ENCODE results near the gene UGT1A7.

The UGT1A7 gene

DNA sequence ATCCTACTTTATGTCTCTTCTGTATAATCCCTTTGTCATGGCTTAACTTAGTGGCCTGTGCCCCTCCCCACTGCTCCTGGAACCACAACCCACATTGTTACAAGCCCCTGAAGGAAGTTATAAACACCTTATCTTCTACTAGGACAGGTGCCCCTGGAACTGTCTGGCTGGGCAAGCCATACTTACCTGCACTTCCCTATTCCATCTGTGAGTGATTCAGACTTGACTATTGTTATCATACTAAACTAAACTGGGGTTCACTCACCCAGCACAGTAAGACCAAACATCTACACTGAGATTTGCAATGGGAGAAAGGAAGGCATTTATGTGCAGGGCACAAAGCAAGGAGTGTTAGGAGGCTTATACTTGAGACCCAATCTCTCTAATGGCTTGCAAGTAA lies 7.3 kb downstream of the UGT1A7 start:
- no peak overlapping the region for H3K27ac ChIP-seq (ENCODE audit: low read length)
- H3K79me2 ChIP-seq (ENCODE audit: low read length): no peaks in the 10 kb centered on the region
- no peak overlapping the region for H2AFZ ChIP-seq (ENCODE audit: low read depth, low read length)
- H3K9me3 ChIP-seq (ENCODE audit: insufficient read depth, low read length): no peaks in the 10 kb centered on the region
- no peak overlapping the region for H3K4me2 ChIP-seq (ENCODE audit: low read length)
- no peak for TF ChIP-seq EZH2phosphoT487 (IDR thresholded peaks at IDR 0.05; ENCODE audit: low read depth)
- TF ChIP-seq, protein P1, sequence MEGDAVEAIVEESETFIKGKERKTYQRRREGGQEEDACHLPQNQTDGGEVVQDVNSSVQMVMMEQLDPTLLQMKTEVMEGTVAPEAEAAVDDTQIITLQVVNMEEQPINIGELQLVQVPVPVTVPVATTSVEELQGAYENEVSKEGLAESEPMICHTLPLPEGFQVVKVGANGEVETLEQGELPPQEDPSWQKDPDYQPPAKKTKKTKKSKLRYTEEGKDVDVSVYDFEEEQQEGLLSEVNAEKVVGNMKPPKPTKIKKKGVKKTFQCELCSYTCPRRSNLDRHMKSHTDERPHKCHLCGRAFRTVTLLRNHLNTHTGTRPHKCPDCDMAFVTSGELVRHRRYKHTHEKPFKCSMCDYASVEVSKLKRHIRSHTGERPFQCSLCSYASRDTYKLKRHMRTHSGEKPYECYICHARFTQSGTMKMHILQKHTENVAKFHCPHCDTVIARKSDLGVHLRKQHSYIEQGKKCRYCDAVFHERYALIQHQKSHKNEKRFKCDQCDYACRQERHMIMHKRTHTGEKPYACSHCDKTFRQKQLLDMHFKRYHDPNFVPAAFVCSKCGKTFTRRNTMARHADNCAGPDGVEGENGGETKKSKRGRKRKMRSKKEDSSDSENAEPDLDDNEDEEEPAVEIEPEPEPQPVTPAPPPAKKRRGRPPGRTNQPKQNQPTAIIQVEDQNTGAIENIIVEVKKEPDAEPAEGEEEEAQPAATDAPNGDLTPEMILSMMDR (IDR thresholded peaks at IDR 0.05; ENCODE audit: low read depth, low read length): no peak
- no peaks in the 10 kb centered on the region for H3K4me1 ChIP-seq (ENCODE audit: low read length)
- H3K9ac ChIP-seq (ENCODE audit: low read length): no peak overlapping the region
- no peaks in the 10 kb centered on the region for H3K27me3 ChIP-seq (ENCODE audit: low read depth, low read length)
- H3K36me3 ChIP-seq (replicated peaks; ENCODE audit: low read depth, low read length): no peaks in the 10 kb centered on the region
- H3K4me3 ChIP-seq (ENCODE audit: low read length): no peak overlapping the region
- no peaks in the 10 kb centered on the region for H4K20me1 ChIP-seq (ENCODE audit: insufficient read depth, low read length)

DNA sequence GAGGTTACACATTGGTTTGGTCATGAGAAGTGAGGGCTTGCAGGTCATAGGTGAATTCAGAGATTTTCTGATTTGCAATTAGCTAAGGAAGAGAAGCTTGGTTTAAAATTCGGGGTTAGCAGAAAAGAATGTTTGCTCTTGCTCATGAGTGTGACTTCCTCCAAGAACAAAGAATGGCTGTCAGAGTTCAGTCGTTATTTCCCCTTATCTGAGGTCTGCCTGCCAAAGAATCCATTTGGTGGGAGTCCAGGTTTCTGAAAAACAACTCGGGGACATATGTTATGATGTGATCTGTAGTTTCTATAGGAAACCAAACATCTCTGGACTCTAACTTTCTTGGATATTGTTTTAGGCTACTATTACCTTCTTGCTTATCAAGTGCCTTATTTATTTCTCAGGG lies 7.8 kb downstream of the UGT1A7 start:
- H2AFZ ChIP-seq (ENCODE audit: low read depth, low read length): no peak overlapping the region
- no peaks in the 10 kb centered on the region for H3K36me3 ChIP-seq (replicated peaks; ENCODE audit: low read depth, low read length)
- H3K4me2 ChIP-seq (ENCODE audit: low read length): no peak overlapping the region
- no peak overlapping the region for H3K9ac ChIP-seq (ENCODE audit: low read length)
- TF ChIP-seq EZH2phosphoT487 (IDR thresholded peaks at IDR 0.05; ENCODE audit: low read depth): no peak
- TF ChIP-seq, protein P1 (IDR thresholded peaks at IDR 0.05; ENCODE audit: low read depth, low read length): no peak
- no peak overlapping the region for H3K27ac ChIP-seq (ENCODE audit: low read length)
- no peaks in the 10 kb centered on the region for H3K27me3 ChIP-seq (ENCODE audit: low read depth, low read length)
- H3K4me1 ChIP-seq (ENCODE audit: low read length): no peaks in the 10 kb centered on the region
- H3K4me3 ChIP-seq (ENCODE audit: low read length): no peak overlapping the region
- H3K79me2 ChIP-seq (ENCODE audit: low read length): no peaks in the 10 kb centered on the region
- no peaks in the 10 kb centered on the region for H3K9me3 ChIP-seq (ENCODE audit: insufficient read depth, low read length)
- H4K20me1 ChIP-seq (ENCODE audit: insufficient read depth, low read length): no peaks in the 10 kb centered on the region

DNA sequence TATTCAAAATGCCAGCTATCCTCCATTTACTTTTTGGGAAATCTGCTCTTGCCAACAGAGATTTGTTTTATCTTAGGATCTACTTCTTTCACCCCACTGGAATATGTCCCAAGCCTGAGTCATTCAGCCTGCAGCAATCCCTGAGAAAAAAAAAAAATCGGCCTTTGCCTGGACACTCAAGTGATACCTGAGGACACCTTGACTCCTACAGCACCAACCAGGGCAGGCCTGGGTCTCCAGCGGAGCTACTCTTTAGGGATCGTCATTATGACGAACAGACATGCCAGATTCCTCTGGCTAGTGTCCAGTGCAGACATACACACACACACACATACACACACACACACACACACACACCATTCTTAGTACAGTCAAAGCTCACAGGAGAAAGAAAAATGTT lies 8.7 kb downstream of the UGT1A7 start:
- Histone ChIP-seq H3K4me2 (ENCODE audit: low read length) (no peak overlapping the region), H2AFZ (ENCODE audit: low read depth, low read length) (no peak overlapping the region), H3K79me2 (ENCODE audit: low read length) (no peaks in the 10 kb centered on the region), H3K9me3 (ENCODE audit: insufficient read depth, low read length) (no peaks in the 10 kb centered on the region), H3K4me1 (ENCODE audit: low read length) (no peaks in the 10 kb centered on the region), H3K36me3 (replicated peaks; ENCODE audit: low read depth, low read length) (no peaks in the 10 kb centered on the region), H3K9ac (ENCODE audit: low read length) (no peak overlapping the region), H3K4me3 (ENCODE audit: low read length) (no peak overlapping the region), H3K27me3 (ENCODE audit: low read depth, low read length) (no peaks in the 10 kb centered on the region), H3K27ac (ENCODE audit: low read length) (no peak overlapping the region), H4K20me1 (ENCODE audit: insufficient read depth, low read length) (no peaks in the 10 kb centered on the region)
- TF ChIP-seq EZH2phosphoT487 (IDR thresholded peaks at IDR 0.05; ENCODE audit: low read depth): no peak
- TF ChIP-seq, protein P1 (IDR thresholded peaks at IDR 0.05; ENCODE audit: low read depth, low read length): no peak

DNA sequence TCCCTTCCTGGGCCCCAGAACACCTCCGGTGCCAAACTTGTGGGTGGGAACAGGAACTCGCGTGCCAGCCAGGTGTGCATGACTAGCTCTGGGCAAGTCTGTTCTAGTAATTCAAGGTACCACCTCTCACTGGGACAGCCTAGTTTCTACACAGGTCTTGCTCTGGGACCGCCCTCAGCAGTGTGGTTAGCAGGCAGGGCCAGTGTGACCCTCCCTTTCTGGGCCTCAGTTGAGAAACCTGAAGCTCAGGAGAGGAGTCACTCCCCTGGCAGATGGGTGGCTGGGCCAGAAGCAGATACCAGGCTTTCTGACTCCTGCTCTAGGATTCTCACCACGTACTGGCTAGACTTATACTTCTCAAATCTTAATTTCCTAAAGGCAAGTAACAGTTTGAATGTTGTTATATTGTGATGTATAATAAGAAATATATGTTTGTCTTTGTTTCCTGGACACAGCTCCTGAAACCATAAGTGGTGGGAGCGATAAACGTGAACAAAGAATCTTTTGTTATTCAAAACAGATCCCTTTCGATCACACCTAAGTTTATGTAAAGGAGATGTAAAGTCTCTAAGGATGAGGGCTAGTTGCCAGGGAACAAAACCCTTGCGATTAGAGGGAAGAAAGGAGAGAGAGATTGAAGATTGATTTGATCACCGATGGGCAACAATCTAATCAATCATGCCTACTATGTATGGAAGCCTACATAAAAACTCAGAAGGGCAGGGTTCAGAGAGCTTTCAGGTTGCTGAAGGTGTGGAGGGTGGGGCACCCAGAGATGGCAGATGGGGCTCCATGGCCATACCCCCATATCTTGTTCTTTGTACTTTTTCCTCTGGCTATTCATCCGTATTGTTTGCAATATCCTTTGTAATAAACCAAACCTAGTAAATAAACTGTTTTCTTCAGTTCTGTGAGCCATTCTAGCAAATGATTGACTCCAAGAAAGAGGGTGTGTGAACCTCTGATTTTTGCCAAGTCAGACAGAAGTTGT lies 10.0 kb downstream of the UGT1A7 start:
- H3K9ac ChIP-seq (ENCODE audit: low read length): no peak overlapping the region
- no peaks in the 10 kb centered on the region for H3K4me1 ChIP-seq (ENCODE audit: low read length)
- no peak overlapping the region for H3K27ac ChIP-seq (ENCODE audit: low read length)
- H2AFZ ChIP-seq (ENCODE audit: low read depth, low read length): no peak overlapping the region
- H3K9me3 ChIP-seq (ENCODE audit: insufficient read depth, low read length): no peaks in the 10 kb centered on the region
- H3K27me3 ChIP-seq (ENCODE audit: low read depth, low read length): no peaks in the 10 kb centered on the region
- no peaks in the 10 kb centered on the region for H4K20me1 ChIP-seq (ENCODE audit: insufficient read depth, low read length)
- no peaks in the 10 kb centered on the region for H3K36me3 ChIP-seq (replicated peaks; ENCODE audit: low read depth, low read length)
- no peak overlapping the region for H3K4me2 ChIP-seq (ENCODE audit: low read length)
- H3K4me3 ChIP-seq (ENCODE audit: low read length): no peak overlapping the region
- no peaks in the 10 kb centered on the region for H3K79me2 ChIP-seq (ENCODE audit: low read length)
- TF ChIP-seq, protein P1 (IDR thresholded peaks at IDR 0.05; ENCODE audit: low read depth, low read length): no peak
- TF ChIP-seq EZH2phosphoT487 (IDR thresholded peaks at IDR 0.05; ENCODE audit: low read depth): no peak
